Activated naive CD4-positive, alpha-beta T cell treated with anti-CD3 and anti-CD28 coated beads, Interleukin-2, amount 50 U/mL, for 16 hours (primary cell): ENCODE data around the gene SLCO3A1.

Experiments
- DNase-seq: peaks from one replicate; pipeline ENCODE4 v3.0.0-alpha.2; 2020

SLCO3A1 gene

DNA sequence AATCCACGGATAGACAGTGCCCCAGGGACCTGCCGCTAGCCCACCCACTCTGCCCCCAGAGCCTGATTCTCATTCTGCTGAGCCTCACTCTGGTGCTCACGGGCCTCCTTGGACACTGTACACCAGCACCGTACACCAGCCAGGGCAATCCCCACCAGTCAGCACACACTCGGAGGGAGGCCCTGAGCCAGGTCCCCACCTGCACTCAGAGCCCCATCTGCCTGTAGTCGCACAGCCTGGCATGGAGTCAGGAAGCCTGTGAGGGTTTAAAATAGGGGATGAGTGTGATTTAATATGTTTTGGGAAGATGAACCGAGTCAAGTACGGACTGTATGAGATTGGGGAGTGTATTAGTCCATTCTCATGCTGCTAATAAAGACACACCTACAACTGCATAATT, 223.0 kb downstream of the SLCO3A1 start:
- DNase-seq: no peak

- peak; percentile 70 for DNase-seq
These were observed 224.0 kb downstream of the SLCO3A1 start for GRCh38 chr15:92077353-92078085.

DNA sequence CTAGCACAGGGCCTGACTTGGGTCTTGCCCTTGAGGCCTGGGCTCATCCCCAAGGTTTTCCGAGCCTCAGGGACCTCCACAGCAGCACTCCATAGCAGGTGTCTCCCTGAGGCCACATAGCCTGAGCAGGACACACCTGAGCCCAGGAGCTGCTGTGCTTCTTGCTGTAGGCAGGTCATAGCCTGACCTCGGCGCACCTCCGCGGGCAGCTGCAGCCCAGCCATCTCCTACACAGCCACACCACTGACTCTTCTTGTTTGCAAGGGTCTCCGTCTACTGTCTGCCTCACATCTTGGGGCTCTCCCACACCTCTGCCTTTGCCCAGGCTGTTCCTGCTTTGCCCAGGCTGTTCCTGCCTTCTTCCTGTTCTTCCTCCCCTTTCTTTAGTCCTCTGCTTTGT, 224.8 kb downstream of the SLCO3A1 start:
- DNase-seq: no peak

GRCh38 chr15:92079047-92079446, 225.5 kb downstream of the SLCO3A1 start:
- peak; percentile 29 for DNase-seq

- DNase-seq: no peak
These were observed 226.2 kb downstream of the SLCO3A1 start for GRCh38 chr15:92079647-92080255.

GRCh38 chr15:92082006-92082843, 228.7 kb downstream of the SLCO3A1 start:
- DNase-seq: peak; percentile 48

DNA sequence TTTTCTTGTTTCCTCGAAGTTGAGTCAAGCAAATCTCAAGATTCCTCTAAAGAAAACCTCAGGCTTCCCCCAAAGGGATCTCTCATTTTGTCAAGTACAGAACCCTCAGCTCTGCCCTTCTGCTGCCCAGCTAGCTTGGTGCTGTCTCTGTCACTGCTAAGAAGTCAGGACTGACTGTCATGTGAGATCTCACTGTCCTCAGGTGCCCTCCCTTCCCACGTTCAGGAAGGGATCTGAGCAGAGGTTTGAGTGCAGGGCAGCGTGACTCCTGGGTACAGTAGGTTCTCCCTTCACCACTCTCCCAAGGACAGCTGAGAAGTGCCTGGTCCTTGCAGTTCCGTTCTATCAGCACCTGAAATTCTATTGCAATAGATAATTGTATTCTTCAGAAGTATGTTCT, 229.7 kb downstream of the SLCO3A1 start:
- DNase-seq: no peak

- no peak for DNase-seq
These were observed 233.7 kb downstream of the SLCO3A1 start for GRCh38 chr15:92087211-92087610.

DNA sequence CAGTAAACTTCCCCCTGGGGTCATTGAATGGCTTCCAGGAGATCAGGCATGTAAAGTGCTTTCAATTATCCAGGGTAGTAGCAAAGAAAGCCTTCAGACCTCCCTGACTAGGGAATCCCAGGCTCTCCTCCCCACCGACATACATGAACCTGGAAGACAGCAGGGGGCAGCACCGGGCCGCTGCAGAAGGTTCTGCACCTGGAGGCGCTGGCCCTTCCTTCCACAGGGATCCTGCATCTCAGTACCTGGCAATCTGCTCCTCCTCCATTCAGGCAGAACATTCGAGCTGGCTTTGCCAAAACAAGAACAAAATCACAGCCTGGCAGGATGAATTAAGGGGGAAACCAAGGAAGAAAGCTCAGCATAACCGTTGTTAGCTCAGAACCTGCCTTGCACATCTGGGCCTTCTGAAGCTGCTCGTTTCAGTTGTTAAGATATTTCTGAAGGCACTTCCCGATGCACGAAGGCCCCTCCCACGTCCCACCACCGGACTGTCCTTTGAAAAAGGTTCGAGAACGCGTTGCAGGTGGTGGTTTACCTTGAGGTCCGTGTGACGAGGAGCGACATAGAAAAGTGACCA, 237.7 kb downstream of the SLCO3A1 start:
- no peak for DNase-seq

GRCh38 chr15:92092289-92093105, 239.0 kb downstream of the SLCO3A1 start:
- no peak for DNase-seq

DNA sequence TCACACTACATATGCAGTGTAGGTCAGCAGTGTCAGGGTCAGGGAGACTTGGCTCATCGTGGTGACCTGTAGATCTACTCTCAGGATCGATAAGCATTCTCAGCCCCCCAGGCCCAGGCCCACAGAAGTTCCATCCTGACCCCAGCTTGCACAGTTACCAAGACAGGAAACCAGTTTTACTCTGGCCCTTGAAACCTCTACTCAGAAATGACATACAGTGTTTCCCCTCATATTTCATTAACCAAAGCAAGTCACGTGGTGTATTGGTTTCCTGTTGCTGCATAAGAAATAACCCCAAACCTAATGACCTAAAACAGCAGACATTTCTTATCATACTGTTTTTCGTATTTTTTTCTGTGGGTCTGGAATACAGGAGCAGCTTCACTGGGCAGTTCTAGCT, 242.2 kb downstream of the SLCO3A1 start:
- DNase-seq: no peak

DNA sequence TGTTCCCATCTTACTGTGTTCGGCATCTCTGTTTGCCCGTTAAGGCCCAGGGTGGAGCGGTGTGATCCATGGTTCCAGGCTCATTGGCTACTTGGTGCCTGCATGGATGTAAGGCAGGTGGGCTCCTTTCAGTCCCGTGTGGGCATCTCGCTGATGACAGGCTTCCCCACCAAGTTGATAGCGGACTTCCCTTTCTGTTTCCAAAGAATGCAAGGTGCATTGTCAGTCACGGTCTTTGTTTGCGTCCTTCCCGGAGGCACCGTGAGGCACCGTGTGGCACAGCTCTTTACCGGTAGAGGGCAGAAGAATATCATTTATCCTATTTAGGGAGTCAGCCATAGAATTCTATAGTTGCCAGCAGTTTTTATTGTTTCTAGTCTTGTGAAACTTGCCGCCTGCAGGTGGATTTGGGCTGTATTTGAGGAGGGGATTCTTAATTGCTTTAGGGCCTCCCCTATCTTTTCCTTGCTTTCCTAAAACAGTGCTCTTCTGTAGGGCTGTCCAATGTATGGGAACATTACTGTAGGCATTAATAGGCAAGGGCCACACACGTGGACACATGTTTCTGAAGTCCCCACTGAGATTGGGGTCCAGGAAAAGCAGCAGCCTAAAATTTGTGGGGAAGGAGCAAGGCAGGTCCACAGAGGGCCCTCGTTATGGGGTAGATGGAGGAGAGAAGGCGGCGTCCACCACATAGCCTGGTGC, 244.1 kb downstream of the SLCO3A1 start:
- DNase-seq: peak; percentile 36

DNA sequence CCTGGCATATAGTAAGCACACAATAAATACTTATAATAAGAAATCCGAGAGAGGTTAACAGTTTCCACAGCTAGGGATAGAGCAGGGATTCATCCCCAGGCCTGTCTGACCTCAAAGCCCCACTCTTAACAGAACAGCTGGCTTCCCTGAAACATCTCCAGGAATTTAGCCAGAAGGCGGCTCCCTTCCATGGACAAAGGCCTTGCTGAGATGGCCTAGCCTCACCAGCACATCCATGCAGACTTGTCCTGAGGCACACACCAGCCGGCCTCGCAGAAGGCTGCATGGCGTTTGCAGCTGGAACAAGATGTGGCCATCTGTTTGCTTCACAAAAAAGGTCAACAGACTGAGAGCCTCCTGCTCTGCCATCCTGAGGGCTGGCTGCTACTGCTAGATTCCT, 245.4 kb downstream of the SLCO3A1 start:
- no peak for DNase-seq

DNA sequence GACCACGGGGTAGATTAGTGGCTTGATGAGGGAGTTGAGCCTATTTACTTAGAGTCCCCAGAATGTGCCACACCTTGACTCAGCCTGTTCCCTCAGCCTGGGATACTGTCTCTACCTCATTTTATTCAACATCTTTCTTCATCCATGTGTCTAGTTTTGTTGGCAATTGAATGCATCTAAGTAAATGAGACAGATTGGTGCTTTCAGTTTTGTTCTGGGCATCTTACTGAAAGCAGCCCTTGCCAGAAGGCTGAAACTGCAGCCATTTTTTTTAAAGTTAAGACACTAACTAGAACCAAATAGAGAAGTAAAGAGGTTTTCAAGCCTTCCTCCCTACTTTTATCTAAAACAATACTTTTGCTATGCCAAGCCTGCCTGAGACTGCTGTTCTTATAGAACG, 246.8 kb downstream of the SLCO3A1 start:
- no peak for DNase-seq

GRCh38 chr15:92100751-92101150, 247.2 kb downstream of the SLCO3A1 start:
- no peak for DNase-seq

GRCh38 chr15:92101708-92102394, 248.3 kb downstream of the SLCO3A1 start:
- DNase-seq: no peak

- no peak for DNase-seq
These were observed 248.9 kb downstream of the SLCO3A1 start for GRCh38 chr15:92102395-92102755.

DNA sequence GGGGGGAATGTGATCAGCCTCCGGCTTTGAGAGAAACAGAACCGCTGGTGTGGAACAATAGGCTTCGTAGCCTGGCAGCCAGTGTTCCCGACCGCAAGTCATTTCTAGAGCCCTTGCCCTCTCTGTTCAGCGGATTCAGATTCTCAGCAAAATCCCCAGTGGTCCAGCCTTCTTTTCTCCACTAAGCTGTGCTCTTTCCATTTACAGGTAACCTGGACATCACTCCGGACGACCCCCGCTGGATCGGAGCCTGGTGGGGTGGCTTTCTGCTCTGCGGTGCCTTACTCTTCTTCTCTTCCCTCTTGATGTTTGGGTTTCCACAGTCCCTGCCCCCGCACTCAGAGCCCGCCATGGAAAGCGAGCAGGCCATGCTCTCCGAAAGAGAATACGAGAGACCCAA, 250.6 kb downstream of the SLCO3A1 start:
- no peak for DNase-seq

DNA sequence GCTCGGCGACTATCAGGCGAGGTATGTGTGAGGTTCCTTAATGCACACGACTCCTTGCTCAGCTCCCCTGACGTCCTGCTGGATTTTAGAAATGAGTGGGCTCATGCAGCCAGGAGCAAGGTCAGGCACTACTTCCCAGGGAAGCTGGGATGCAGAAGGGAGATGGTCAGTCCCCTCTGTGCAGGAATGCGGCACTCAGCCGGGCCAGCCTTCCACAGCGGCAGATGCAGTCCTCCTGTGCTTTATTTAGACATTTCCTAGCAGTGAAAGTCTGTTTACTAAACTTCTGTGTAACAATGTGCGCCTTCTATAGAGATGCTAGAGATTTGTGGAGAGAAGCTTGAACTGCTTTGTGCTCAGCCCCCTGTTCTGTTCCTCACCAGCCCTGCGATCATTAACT, 252.1 kb downstream of the SLCO3A1 start:
- DNase-seq: no peak

DNA sequence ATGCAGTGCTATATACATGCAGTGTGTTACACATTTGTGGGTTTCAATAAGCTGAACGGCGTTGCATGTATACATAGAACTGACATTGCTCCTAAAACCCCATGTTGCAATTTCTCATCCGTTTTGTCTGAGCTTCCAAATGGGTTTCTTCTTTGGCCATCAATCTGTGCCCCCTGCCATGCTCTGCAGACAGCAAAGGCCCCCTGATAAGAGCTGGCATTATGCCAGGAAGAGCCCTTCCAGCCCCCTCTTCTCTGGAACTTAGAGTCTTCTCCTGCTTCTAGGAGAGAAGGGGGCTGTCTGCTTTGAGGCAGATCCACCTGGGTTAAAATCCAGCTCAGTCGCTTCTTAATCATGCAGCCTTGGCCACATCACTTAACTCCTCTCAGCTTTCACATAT, 254.0 kb downstream of the SLCO3A1 start:
- no peak for DNase-seq

DNA sequence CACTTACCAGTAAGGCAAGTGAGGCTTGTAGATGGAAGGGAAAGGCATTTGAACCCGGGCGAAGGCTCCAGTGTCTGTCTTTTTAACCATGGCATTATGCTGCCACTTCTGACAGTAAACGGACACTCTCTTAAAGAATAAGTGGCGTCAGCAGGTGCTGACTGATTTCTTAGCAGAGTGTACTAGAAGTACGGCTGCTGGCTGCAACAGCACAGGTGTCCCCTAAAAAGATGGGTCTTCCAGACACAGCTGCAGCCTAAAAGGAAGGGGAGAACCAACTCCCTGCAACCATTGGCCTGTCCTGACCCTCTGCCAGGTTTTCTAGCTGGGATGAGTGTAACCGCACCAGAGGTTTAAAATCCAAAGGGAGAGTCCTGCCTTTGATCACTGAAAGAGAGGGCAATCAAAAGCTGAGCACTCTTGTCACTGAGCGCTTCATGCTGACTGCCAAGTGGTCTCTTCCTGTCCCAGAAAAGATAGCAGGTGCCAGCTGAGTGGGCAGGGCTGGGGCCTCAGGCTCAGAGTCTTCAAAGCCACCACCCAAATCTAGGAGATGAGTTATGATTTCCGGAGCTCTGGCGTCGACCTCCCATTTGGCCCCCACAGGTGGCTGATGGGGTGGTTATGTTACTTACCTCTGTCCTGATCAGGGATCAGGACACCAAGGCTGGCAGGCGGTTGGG, 255.8 kb downstream of the SLCO3A1 start:
- no peak for DNase-seq
